GM12873 (cell line): ENCODE data around the gene HSDL1.
A peak's percentile ranks its signal among the peaks of the same experiment; 100 is the strongest.

Source experiments
- CTCF ChIP-seq: IDR thresholded peaks from 2 replicates; pipeline ENCODE4 v1.5.1; 2012; ENCODE audit warnings: low read depth, mild to moderate bottlenecking, moderate library complexity, low read length, control low read depth; ENCODE audit not compliant: insufficient read depth; ENCODE audit errors: missing control alignments

HSDL1 gene

DNA sequence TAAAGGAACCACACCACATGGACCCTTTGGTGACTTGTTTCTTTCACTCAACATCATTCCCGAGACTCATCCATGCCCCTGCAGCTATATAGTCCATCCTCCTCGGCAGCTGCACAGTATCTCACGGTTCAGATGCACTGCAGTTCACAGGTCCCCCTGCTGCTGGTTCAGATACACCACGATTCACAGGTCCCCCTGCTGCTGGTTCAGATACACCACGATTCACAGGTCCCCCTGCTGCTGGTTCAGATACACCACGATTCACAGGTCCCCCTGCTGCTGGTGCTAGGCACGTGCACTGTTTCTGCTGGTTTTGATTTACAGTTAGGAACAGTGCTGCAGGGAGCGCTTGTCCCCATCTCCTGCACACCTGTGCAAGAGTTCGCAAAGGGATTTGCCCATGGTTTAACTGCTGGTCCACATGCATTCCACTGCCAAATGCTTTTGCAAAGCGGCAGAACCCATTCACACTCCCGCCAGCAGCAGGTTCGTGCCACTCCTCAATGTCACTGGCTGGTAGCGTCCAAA is 3.8 kb downstream of the HSDL1 start:
- peak; percentile 39 for TF ChIP-seq CTCF

DNA sequence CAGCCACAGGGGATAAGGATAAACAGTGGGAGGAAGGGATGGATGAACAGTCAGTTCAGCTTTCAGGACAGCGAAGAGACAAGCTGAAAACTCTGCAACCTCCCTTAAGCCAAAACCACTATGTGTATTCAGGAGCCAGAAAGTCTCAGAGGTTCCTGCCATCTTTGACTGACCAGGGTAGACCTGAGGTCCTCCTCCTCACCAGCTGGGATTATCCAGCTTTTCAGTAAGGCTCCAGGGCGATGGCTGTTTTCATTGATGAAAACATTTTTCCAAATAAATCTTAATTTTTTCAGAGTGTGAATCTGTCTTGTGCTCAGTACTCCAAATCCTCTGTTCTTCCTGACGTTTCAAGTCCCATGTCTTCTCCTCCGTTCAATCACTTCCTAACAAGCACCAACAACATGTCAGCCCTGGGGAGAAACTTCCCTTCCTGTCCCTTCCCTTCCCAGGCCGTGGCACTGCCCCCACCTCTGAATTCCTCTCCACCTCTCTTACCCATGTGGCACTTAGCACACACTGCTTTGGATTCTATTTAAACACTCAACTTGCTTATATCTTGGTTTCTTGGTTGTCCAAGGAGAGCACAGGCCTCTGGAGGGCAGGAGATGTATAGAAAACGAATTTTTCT is 5.2 kb downstream of the HSDL1 start:
- TF ChIP-seq CTCF, result no peak

GRCh38 chr16:84138824-84139627 is 6.0 kb downstream of the HSDL1 start:
- TF ChIP-seq CTCF, result no peak

GRCh38 chr16:84138500-84138823 is 6.5 kb downstream of the HSDL1 start:
- TF ChIP-seq CTCF, result no peak

GRCh38 chr16:84137769-84138357 is 7.1 kb downstream of the HSDL1 start:
- TF ChIP-seq CTCF, result no peak

GRCh38 chr16:84137287-84137686 is 7.7 kb downstream of the HSDL1 start:
- TF ChIP-seq CTCF, result no peak
